GM12872 (cell line): Measurements from ENCODE around the gene MAN1C1.

Source experiments
- TF ChIP-seq, protein P1 (sequence below): IDR thresholded peaks from 3 replicates; pipeline ENCODE4 v1.5.1; 2011; ENCODE audit warnings: low read depth, mild to moderate bottlenecking, low read length, moderate library complexity; ENCODE audit not compliant: insufficient read depth

MAN1C1 gene

DNA sequence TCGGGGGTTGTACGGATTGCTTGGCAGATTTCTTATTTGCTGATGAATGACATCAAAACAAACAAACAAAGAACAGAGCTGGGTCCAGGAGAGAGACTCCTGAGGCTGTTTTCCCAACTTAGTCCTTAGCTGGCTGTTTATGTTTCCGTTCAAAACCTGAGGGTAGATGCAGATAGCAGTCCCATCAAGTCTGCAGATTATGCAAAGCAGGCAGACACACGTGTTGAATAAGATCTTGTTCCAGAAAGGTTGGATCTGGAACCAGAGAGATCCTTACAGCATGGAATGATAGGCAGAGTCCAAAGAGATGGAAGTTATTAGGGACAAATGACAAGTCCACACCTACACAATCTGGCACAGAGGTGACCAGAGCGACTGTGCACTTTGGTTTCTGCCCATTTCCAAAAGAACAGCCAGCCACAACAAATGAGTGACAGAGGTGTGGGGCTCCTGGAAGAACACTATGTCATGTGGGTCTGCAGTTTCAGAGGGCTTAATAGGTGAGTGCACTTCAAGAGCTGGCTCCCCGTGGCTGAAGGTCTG, 65.5 kb downstream of the MAN1C1 start:
- TF ChIP-seq, protein P1, sequence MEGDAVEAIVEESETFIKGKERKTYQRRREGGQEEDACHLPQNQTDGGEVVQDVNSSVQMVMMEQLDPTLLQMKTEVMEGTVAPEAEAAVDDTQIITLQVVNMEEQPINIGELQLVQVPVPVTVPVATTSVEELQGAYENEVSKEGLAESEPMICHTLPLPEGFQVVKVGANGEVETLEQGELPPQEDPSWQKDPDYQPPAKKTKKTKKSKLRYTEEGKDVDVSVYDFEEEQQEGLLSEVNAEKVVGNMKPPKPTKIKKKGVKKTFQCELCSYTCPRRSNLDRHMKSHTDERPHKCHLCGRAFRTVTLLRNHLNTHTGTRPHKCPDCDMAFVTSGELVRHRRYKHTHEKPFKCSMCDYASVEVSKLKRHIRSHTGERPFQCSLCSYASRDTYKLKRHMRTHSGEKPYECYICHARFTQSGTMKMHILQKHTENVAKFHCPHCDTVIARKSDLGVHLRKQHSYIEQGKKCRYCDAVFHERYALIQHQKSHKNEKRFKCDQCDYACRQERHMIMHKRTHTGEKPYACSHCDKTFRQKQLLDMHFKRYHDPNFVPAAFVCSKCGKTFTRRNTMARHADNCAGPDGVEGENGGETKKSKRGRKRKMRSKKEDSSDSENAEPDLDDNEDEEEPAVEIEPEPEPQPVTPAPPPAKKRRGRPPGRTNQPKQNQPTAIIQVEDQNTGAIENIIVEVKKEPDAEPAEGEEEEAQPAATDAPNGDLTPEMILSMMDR, result no peak

DNA sequence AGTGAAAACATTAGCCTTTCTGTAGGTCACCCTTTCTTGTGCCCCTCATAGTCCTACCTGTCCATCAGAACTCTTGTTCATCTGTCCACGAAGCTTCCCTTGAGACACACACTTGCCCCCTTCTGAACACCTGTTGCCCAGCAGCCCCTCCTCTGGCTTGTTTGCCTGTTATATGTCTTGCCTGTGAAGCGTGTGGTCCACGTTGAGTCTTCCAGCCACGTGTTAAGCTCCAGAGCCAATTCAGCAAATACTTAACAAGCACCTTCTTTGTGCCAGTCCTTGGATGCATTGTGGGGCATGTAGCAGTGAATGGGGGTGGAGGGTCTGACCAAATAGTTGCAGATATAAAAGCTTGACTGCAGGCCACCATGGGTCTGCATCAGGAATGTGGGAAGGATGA, 66.6 kb downstream of the MAN1C1 start:
- TF ChIP-seq, protein P1, result no peak

DNA sequence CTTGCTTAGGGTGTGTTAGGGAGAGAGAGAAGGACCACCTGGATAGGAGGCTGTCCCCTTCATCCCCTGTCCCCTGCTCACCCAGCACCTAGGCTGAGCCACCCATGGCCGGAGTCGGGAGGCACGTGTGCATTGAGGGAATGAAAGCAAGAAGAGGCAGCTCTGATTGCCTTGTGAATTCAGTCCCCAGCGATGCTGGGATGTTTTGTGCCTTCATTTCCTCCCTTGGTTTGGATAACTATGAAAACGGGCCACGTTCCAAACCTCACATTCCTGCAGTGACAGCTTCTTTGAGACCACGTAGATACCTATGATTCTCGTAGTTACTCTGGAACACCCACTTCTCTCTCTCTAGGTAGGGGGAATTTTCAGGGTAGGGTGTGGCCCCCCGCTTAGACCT, 67.1 kb downstream of the MAN1C1 start:
- TF ChIP-seq, protein P1, result no peak

DNA sequence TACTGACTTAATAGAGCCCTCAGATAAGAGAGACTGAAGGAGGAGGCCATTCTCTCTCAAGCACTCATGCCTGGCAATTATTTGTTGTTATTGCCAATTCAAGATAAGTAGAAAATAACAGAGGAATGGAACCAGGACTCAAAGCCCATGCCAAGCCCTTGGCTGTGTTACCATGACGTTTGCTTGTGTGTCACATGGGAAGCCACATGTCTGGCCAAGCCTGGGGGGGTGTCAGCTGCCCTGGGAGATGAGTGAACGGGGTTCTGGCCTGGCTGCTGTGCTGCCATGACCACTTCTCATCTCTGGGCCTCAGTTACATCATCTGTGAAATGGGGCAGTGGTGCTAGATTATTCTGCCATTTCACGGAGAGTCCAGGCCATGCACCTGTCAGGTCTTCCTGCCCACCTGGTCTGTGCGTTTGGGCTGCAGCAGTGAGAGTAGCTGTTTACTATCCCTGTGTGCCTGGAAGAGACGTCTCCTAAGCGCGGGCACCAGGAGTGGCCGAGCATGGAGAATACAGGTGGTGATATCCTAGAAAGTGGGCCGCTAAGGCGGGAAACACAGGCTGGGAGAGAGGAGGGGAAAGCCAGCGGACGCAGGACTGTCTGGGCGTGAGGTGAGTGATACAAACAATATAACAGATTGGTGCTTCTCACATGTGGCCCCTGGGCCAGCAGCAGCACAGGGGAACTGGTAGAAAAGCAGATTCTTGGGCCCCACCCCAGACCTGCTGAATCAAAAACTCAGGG, 67.8 kb downstream of the MAN1C1 start:
- TF ChIP-seq, protein P1, result no peak

DNA sequence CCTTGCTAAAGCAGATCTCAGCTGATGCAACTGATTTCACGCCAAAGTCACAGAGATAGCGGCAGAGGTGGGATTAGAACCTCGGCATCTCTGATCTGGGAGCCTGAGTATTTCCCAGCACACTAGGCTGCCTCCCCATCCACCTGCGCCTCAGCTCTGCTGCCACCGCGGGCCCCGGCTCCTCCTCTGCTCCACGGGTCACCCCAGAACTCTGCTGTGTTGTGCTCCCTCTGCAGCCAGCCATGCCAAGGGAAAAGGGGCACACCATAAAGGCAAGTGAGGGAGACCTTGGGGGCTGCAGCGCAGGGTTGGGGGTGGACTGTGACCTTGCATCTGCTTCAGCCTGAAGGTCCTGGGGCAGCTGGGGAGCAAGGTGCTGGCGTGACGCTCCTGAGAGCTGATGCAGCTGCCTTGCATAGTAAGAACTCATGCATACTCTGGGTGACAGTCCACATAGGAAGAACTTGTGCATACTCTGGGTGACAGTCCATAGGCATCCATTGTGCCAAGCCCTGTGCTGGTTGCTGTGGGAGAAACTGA, 68.7 kb downstream of the MAN1C1 start:
- TF ChIP-seq, protein P1, result no peak

DNA sequence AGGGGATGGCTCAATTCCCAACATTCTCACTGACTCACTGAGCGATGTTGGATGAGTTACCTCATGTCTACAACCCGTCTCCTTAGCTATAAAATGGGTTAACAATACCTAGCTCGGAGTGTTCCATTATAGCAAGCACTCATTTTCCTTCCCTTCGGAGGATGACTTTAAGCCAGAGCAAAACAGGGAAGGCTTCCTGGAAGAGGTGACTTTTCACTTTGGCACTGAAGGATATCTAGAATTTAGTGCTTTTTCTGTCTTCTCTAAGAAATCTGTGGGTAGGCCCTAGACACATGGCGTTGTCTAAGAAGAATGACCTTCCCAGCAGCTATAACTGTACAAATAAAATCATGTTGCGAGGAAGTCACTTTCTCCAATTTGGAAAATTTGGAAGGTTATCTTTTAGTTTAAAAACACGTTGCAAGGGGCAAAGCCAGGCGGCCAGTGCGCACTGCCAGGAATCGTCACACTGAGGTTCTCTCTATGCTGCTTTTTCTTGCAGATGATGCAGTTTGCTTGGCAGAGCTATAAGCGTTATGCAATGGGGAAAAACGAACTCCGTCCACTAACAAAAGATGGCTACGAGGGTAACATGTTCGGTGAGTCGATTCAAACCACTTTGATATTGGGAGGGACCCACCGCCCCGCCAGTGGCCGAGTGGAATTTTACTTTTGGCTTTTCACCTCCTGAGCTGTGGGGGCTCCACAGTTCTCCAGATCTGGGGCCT, 69.5 kb downstream of the MAN1C1 start:
- TF ChIP-seq, protein P1, result no peak
